K562 treated with DMSO at 1 percent for 12 hours (cell line): ENCODE measurements around the gene VIPR2. TPM values are rescaled to one million over a fixed set of nuclear protein-coding genes. Genes with fewer than 3 reads are reported as not detected.

Experiments
- total RNA-seq: library from RNA; unstranded; fragments of 300-600 nt; gene quantifications from 2 replicates; pipeline ENCODE4 v1.2.3, GENCODE V29; 2022; ENCODE audit not compliant: insufficient read depth

Gene VIPR2, protein sequence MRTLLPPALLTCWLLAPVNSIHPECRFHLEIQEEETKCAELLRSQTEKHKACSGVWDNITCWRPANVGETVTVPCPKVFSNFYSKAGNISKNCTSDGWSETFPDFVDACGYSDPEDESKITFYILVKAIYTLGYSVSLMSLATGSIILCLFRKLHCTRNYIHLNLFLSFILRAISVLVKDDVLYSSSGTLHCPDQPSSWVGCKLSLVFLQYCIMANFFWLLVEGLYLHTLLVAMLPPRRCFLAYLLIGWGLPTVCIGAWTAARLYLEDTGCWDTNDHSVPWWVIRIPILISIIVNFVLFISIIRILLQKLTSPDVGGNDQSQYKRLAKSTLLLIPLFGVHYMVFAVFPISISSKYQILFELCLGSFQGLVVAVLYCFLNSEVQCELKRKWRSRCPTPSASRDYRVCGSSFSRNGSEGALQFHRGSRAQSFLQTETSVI
- 0.83 TPM in 1 of 2 replicates, not detected in the other for total RNA-seq

GRCh38 chr7:159144758-159145489 is at the start of gene VIPR2:
TSS of gene VIPR2 (minus strand) at chr7:159144867. CDS start at chr7:159144771, 96 bp downstream.

